Vagina (tissue), 2 donors: ENCODE results near the gene CYFIP1.

Source experiments
- CTCF ChIP-seq, 3 experiments: fragments of 450-650 bp in 2 of 3; fragments of 200-600 bp in 1 of 3; sonication (generic) in 1 of 3; IDR thresholded peaks; one replicate each; pipeline ENCODE4 v1.5.1; 2017 to 2019; ENCODE audit warnings: antibody characterized with exemption in 3 of 3, mild to moderate bottlenecking in 2 of 3, moderate library complexity in 2 of 3
- POLR2AphosphoS5 ChIP-seq, 2 donors: sonication (generic); formaldehyde crosslinking; IDR thresholded peaks; one replicate each; pipeline ENCODE4 v1.9.0; 2017; ENCODE audit warnings: antibody characterized with exemption in 2 of 2, mild to moderate bottlenecking in 2 of 2, low read depth in 1 of 2; ENCODE audit not compliant: insufficient read depth in 1 of 2

DNA sequence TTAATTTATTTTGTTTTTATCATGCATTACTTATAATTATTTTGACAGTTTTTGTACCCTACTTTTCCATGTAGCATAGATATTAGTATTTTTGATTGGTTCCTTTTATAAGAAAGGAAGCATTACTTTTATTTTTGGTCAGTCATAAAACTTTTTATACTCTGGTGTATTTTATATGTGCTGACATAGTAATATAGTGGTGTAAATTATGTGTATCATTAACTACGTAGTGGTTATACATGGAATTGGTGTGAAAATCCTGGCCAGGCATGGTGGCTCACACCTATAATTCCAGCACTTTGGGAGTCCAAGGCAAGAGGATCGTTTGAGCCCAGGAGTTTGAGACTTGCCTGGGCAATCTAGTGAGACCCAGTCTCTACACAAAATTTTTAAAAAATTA, 160.5 kb downstream of the CYFIP1 start:
- TF ChIP-seq CTCF (IDR thresholded peaks at IDR 0.05) (no peak), POLR2AphosphoS5 (IDR thresholded peaks at IDR 0.05; ENCODE audit: insufficient read depth in 1 of 2, low read depth in 1 of 2) (no peak)
